HCT116 (cell line): ENCODE data around the gene TRMU. TPM values are rescaled to one million over a fixed set of nuclear protein-coding genes. Genes with fewer than 3 reads are reported as not detected.

ENCODE experiments used
- ATAC-seq: fragments of 200-7000 bp; cut with Tn5 transposase; 2 replicates; pipeline ENCODE4 v1.9.1; 2020; ENCODE audit warnings: mild to moderate bottlenecking, moderate library complexity
- BruUV-seq: library from RNA; stranded (reverse); fragments of 400-500 nt; replicated peaks from 2 replicates; lab custom pipeline; 2021; lab: Mats Ljungman, UMichigan
- CTCF ChIA-PET: fragments of 300-600 bp; sonication (Branson Sonifier 250); formaldehyde crosslinking; loops from one replicate; lab custom pipeline; 2021; ENCODE audit warnings: antibody characterized with exemption; lab: Charles Lee
- POLR2A ChIA-PET: fragments of 300-600, 350-600 bp; sonication (Branson Sonifier 250); formaldehyde crosslinking; loops from one replicate; lab custom pipeline; 2021; ENCODE audit warnings: antibody characterized with exemption; lab: Charles Lee
- RAD21 ChIA-PET, 2 experiments: fragments of 300-600 bp; sonication (Branson Sonifier 250); formaldehyde crosslinking; loops; one replicate each; lab custom pipeline; 2023; ENCODE audit warnings: low total read pairs in 2 of 2; ENCODE audit not compliant: uncharacterized antibody in 2 of 2, unreplicated experiment in 2 of 2, low non-redundant PET in 1 of 2; lab: Charles Lee
- DNase-seq: peaks from one replicate; pipeline ENCODE4 v3.0.0-alpha.2; 2010; ENCODE audit warnings: low read depth, low spot score
- H2AFZ ChIP-seq: fragments of 200-600 bp; shearing (Covaris generic), sonication (generic); 2 replicates; pipeline ENCODE4 v1.6.1; 2017; ENCODE audit warnings: low read depth, mixed run types, mixed read lengths, antibody characterized with exemption, low read length; ENCODE audit not compliant: poor library complexity, severe bottlenecking
- H3K27ac ChIP-seq: 2 replicates; pipeline ENCODE4 v1.5.1; 2012; ENCODE audit warnings: low read depth, low read length
- H3K27me3 ChIP-seq: fragments of 200-600 bp; sonication (generic); 2 replicates; pipeline ENCODE4 v1.6.1; 2016; ENCODE audit warnings: mixed run types, low read length, mixed read lengths; ENCODE audit not compliant: insufficient read depth
- H3K36me3 ChIP-seq, 2 experiments: fragments of 200-500 bp in 1 of 2; fragments of 200-600 bp in 1 of 2; sonication (Bioruptor generic) in 1 of 2; sonication (generic) in 1 of 2; 2 replicates each; pipeline versions ENCODE4 v1.5.1 to v1.6.1; 2014 to 2016; ENCODE audit warnings: low read length in 2 of 2, inconsistent platforms in 1 of 2, mixed read lengths in 1 of 2, mixed run types in 1 of 2; ENCODE audit not compliant: insufficient read depth in 2 of 2, control insufficient read depth in 1 of 2
- H3K4me1 ChIP-seq, 2 experiments: fragments of 200-600 bp in 1 of 2; sonication (generic) in 1 of 2; 2 replicates each; pipeline versions ENCODE4 v1.5.1 to v1.6.1; 2012 to 2017; ENCODE audit warnings: low read length in 2 of 2, inconsistent platforms in 1 of 2, mild to moderate bottlenecking in 1 of 2, mixed read lengths in 1 of 2, mixed run types in 1 of 2, moderate library complexity in 1 of 2; ENCODE audit not compliant: insufficient read depth in 2 of 2, control insufficient read depth in 1 of 2
- H3K4me2 ChIP-seq: fragments of 200-600 bp; sonication (generic); 2 replicates; pipeline ENCODE4 v1.6.1; 2017; ENCODE audit warnings: mixed run types, low read length, mixed read lengths
- H3K4me3 ChIP-seq, 2 experiments: fragments of 200-600 bp in 1 of 2; sonication (generic) in 1 of 2; replicated peaks in 1 of 2; 2 replicates each; pipeline ENCODE4 v1.5.1; 2011 to 2016; ENCODE audit warnings: low read length in 2 of 2, control low read depth in 1 of 2, low read depth in 1 of 2, mild to moderate bottlenecking in 1 of 2, mixed read lengths in 1 of 2, mixed run types in 1 of 2
- H3K79me2 ChIP-seq: fragments of 200-600 bp; sonication (generic); 2 replicates; pipeline ENCODE4 v1.6.1; 2017; ENCODE audit warnings: mild to moderate bottlenecking, mixed run types, low read length, moderate library complexity, mixed read lengths; ENCODE audit not compliant: insufficient read depth
- H3K9ac ChIP-seq: fragments of 200-600 bp; sonication (generic); 2 replicates; pipeline ENCODE4 v1.6.1; 2016; ENCODE audit warnings: low read length, mixed read lengths
- H3K9me2 ChIP-seq: fragments of 200-600 bp; sonication (generic), shearing (Covaris generic); 2 replicates; pipeline ENCODE4 v1.6.1; 2017; ENCODE audit warnings: mixed run types, mild to moderate bottlenecking, moderate library complexity; ENCODE audit not compliant: insufficient read depth
- H3K9me3 ChIP-seq, 2 experiments: fragments of 200-500 bp in 1 of 2; fragments of 200-600 bp in 1 of 2; sonication (Bioruptor generic) in 1 of 2; sonication (generic) in 1 of 2; 2 replicates each; pipeline ENCODE4 v1.6.1; 2014 to 2017; ENCODE audit warnings: low read length in 2 of 2, mixed read lengths in 2 of 2, inconsistent platforms in 1 of 2, low read depth in 1 of 2, mild to moderate bottlenecking in 1 of 2, mixed run types in 1 of 2, moderate library complexity in 1 of 2; ENCODE audit not compliant: control insufficient read depth in 1 of 2, insufficient read depth in 1 of 2
- H4K20me1 ChIP-seq: fragments of 200-600 bp; sonication (generic), shearing (Covaris generic); 2 replicates; pipeline ENCODE4 v1.6.1; 2017; ENCODE audit warnings: mixed run types, mild to moderate bottlenecking, moderate library complexity; ENCODE audit not compliant: insufficient read depth
- CBX3 ChIP-seq: IDR thresholded peaks from 2 replicates; pipeline ENCODE4 v1.6.1; 2012; ENCODE audit warnings: low read depth
- CTCF ChIP-seq, 3 experiments: fragments of 200-600 bp in 1 of 3; sonication (generic) in 1 of 3; IDR thresholded peaks in 2 of 3; conservative IDR thresholded peaks in 1 of 3; 2 replicates each; pipeline ENCODE4 v1.5.1; 2012 to 2017; ENCODE audit warnings: low read depth in 2 of 3, low read length in 2 of 3, antibody characterized with exemption in 1 of 3, borderline replicate concordance in 1 of 3, control low read depth in 1 of 3, mild to moderate bottlenecking in 1 of 3, mixed read lengths in 1 of 3, mixed run types in 1 of 3, moderate library complexity in 1 of 3; ENCODE audit not compliant: insufficient read depth in 1 of 3
- FOSL1 ChIP-seq: IDR thresholded peaks from 2 replicates; pipeline ENCODE4 v1.6.1; 2012; ENCODE audit warnings: low read depth
- MAX ChIP-seq: IDR thresholded peaks from 2 replicates; pipeline ENCODE4 v1.6.1; 2012
- POLR2A ChIP-seq: IDR thresholded peaks from 2 replicates; pipeline ENCODE4 v1.7.0; 2011; ENCODE audit warnings: borderline replicate concordance; ENCODE audit not compliant: insufficient read depth, insufficient read length; ENCODE audit errors: extremely low read depth
- POLR2AphosphoS5 ChIP-seq: IDR thresholded peaks from 2 replicates; pipeline ENCODE4 v1.6.1; 2011; ENCODE audit warnings: mild to moderate bottlenecking, low read depth, low read length, moderate library complexity
- RAD21 ChIP-seq: IDR thresholded peaks from 2 replicates; pipeline ENCODE4 v1.6.1; 2012; ENCODE audit warnings: low read depth, mild to moderate bottlenecking
- SIN3A ChIP-seq: IDR thresholded peaks from 2 replicates; pipeline ENCODE4 v1.6.1; 2012; ENCODE audit warnings: low read depth
- YY1 ChIP-seq: IDR thresholded peaks from 2 replicates; pipeline ENCODE4 v1.6.1; 2011; ENCODE audit warnings: low read length, low read depth, moderate library complexity, mild to moderate bottlenecking; ENCODE audit not compliant: insufficient replicate concordance; ENCODE audit errors: extremely low read depth
- ZNF274 ChIP-seq: fragments of 200-500 bp; sonication (Bioruptor generic); IDR thresholded peaks from 2 replicates; pipeline ENCODE4 v1.6.1; 2014; ENCODE audit warnings: mild to moderate bottlenecking, low read depth, low read length, inconsistent platforms
- intact Hi-C: fragments of 100-400 bp; cut with micrococcal nuclease; formaldehyde crosslinking; loops from 2 replicates; pipeline ENCODE4 v1.10.0; 2022
- total RNA-seq: library from RNA; stranded (reverse); gene quantifications from one replicate; pipeline ENCODE4 v1.2.1, GENCODE V29; 2021; ENCODE audit not compliant: unreplicated experiment

TRMU gene
- total RNA-seq, 1 experiment from 2014 or later, result 65.4 TPM

GRCh38 chr22:46354993-46355305 is 19.4 kb downstream of the TRMU start:
- peaks cover 13 to 14% of the 10 kb centered on the region in 2 experiments for H3K4me1 ChIP-seq
- BruUV-seq, result no TSS peak
- POLR2A ChIA-PET, result no interaction called here
- intact Hi-C loops, result loop anchor here (1.0 kb wide), 1 partner anchor 187 kb away; no protein-coding TSS in a partner anchor
- ATAC-seq (no peak), DNase-seq (no peak)
- TF ChIP-seq CBX3, result no peak
- TF ChIP-seq SIN3A, result no peak
- TF ChIP-seq ZNF274, result no peak
- no peak for TF ChIP-seq RAD21
- TF ChIP-seq YY1, result no peak
- no peak for TF ChIP-seq CTCF (IDR thresholded peaks at IDR 0.05 in 2 of 3, conservative IDR thresholded peaks at IDR 0.05 in 1 of 3; ENCODE audit: borderline replicate concordance in 1 of 3, insufficient read depth in 1 of 3, low read depth in 2 of 3, low read length in 2 of 3)
- no peak for TF ChIP-seq FOSL1
- TF ChIP-seq POLR2A, result no peak
- no peak for TF ChIP-seq POLR2AphosphoS5
- TF ChIP-seq MAX, result no peak
- no peak overlapping the region for H3K9ac ChIP-seq
- CTCF ChIA-PET, result interaction anchor here (0.6 to 2.2 kb wide), 5 partner anchors 13 to 209 kb away, joined by 5 to 17 read pairs (median 5); no protein-coding TSS in a partner anchor
- no peaks in the 10 kb centered on the region for H3K9me2 ChIP-seq
- no peak overlapping the region for H3K27ac ChIP-seq
- H3K4me3 ChIP-seq, result no peak overlapping the region
- H3K27me3 ChIP-seq, result no peaks in the 10 kb centered on the region
- H2AFZ ChIP-seq, result no peak overlapping the region
- peaks cover 6% of the 10 kb centered on the region; the same call in 1 of the 2 replicates for H4K20me1 ChIP-seq
- no peaks in the 10 kb centered on the region for H3K9me3 ChIP-seq
- H3K79me2 ChIP-seq, result peaks cover 5% of the 10 kb centered on the region; the same call in 1 of the 2 replicates
- peaks cover 20 to 24% of the 10 kb centered on the region in 2 experiments; a peak in 3 of 4 replicates for H3K36me3 ChIP-seq
- RAD21 ChIA-PET, result interaction anchor here (0.9 to 1.0 kb wide), 2 partner anchors 13 to 187 kb away, joined by 3 to 7 read pairs; no protein-coding TSS in a partner anchor
- no peak overlapping the region for H3K4me2 ChIP-seq
